ENCODE data around the gene HOXC9. TPM values are rescaled to one million over a fixed set of nuclear protein-coding genes. Genes with fewer than 3 reads are reported as not detected.

The HOXC9 gene
- total and polyA plus RNA-seq, 2 of the 4 experiments (the other 2 are of a cell fraction), result 0.26 TPM; not detected in 1

GRCh38 chr12:53982648-53983567 is 17.1 kb upstream of the HOXC9 start:
- H3K79me1 ChIP-seq (ENCODE audit: low read depth in 1 of 2, low read length in 2 of 2), result no peaks in the 10 kb centered on the region
- no peak overlapping the region for H3K18ac ChIP-seq (ENCODE audit: low read depth, low read length)
- H4K20me1 ChIP-seq (ENCODE audit: insufficient read depth, low read length), result no peaks in the 10 kb centered on the region
- DNase-seq (no peak), ATAC-seq (ENCODE audit: low read depth) (no peak)
- H3K36me3 ChIP-seq (ENCODE audit: control insufficient read depth, insufficient read depth, low read length), result no peaks in the 10 kb centered on the region
- no peak overlapping the region for H2BK20ac ChIP-seq (ENCODE audit: low read depth, low read length)
- no peaks in the 10 kb centered on the region for H3K4me1 ChIP-seq (ENCODE audit: control insufficient read depth, insufficient read depth, low read length)
- H4K91ac ChIP-seq (ENCODE audit: insufficient read depth, low read depth, low read length), result no peak overlapping the region
- ChIA-PET CTCF (no interaction called here), POLR2A (ENCODE audit: unreplicated experiment) (no interaction called here)
- no peaks in the 10 kb centered on the region for H3K9me1 ChIP-seq (ENCODE audit: insufficient read depth, low read length)
- no peak overlapping the region for H2AK9ac ChIP-seq (replicated peaks; ENCODE audit: low read depth, low read length, poor library complexity)
- H2BK120ac ChIP-seq (ENCODE audit: low read depth, low read length), result no peak overlapping the region
- H2BK15ac ChIP-seq (ENCODE audit: low read depth, low read length), result no peak overlapping the region
- no peak overlapping the region for H3K9ac ChIP-seq (ENCODE audit: low read depth, low read length)
- no peak overlapping the region for H4K5ac ChIP-seq (ENCODE audit: low read depth, low read length)
- no peak overlapping the region for H3K4me2 ChIP-seq (ENCODE audit: low read depth, low read length)
- intact Hi-C loops (cut with micrococcal nuclease), result no loop called here
- no peak overlapping the region for H2AK5ac ChIP-seq (ENCODE audit: low read depth, low read length)
- in situ Hi-C loops (cut with MboI; ENCODE audit: low sequenced_read_pairs), result no loop called here
- H2AFZ ChIP-seq (replicated peaks; ENCODE audit: low read length, poor library complexity), result no peak overlapping the region
- dilution Hi-C loops (cut with HindIII; ENCODE audit: low sequenced_read_pairs, unreplicated experiment), result no loop called here
- no peak overlapping the region for H3K56ac ChIP-seq (ENCODE audit: extremely low read depth, insufficient read depth, low read length)
- TF ChIP-seq MAFK (IDR thresholded peaks at IDR 0.05; ENCODE audit: low read depth, low read length) (no peak), NFE2L2 (IDR thresholded peaks at IDR 0.05; ENCODE audit: low read depth, low read length) (no peak), SMC3 (IDR thresholded peaks at IDR 0.05; ENCODE audit: low read depth, low read length) (no peak), CTCF (conservative IDR thresholded peaks at IDR 0.05; ENCODE audit: low read depth, low read length) (no peak), RFX5 (IDR thresholded peaks at IDR 0.05; ENCODE audit: low read depth, low read length) (no peak), BHLHE40 (IDR thresholded peaks at IDR 0.05; ENCODE audit: low read depth, low read length) (no peak), POLR2A (IDR thresholded peaks at IDR 0.05; ENCODE audit: low read depth, low read length) (no peak)
- 0% methylated on average over 3 of the region's 26 CpGs; no CpG with 5 or more reads in 1 of the 2 experiments for WGBS, 2 experiments (ENCODE audit: extremely low coverage in 2 of 2, insufficient read length in 1 of 2)
- H4K8ac ChIP-seq (ENCODE audit: low read depth in 2 of 2, low read length in 2 of 2), result no peak overlapping the region
- peaks cover 6% of the 10 kb centered on the region for H3K9me3 ChIP-seq (ENCODE audit: control insufficient read depth, insufficient read depth, low read length)
- peaks cover 94% of the 10 kb centered on the region for H3K27me3 ChIP-seq (ENCODE audit: control insufficient read depth, insufficient read depth, low read length)
- H3K23ac ChIP-seq (ENCODE audit: low read depth, low read length), result no peak overlapping the region
- no TSS peak for BruUV-seq (replicated peaks)
- no peak overlapping the region for H3K4ac ChIP-seq (ENCODE audit: low read depth, low read length)
- no peak overlapping the region for H3K27ac ChIP-seq (ENCODE audit: insufficient read depth, low read length)
- H3K4me3 ChIP-seq (ENCODE audit: insufficient read depth, low read depth, low read length), result no peak overlapping the region
- no peak overlapping the region for H2BK5ac ChIP-seq (ENCODE audit: low read depth, low read length, poor library complexity, severe bottlenecking)
- H3K14ac ChIP-seq (replicated peaks; ENCODE audit: low read depth, low read length), result no peak overlapping the region
